ENCODE measurements around the gene WFDC1. TPM values are rescaled to one million over a fixed set of nuclear protein-coding genes. Genes with fewer than 3 reads are reported as not detected.

Gene WFDC1
- 3.1 and 34.0 TPM in 2 replicates for total RNA-seq
- polyA plus RNA-seq, result 4.7 and 32.1 TPM in 2 replicates
- 5.8 and 38.4 TPM in 2 replicates for polyA plus RNA-seq (2012)
- 0.63 and 25.3 TPM in 2 replicates for polyA minus RNA-seq (ENCODE audit: low replicate concordance)

GRCh38 chr16:84294531-84295142 lies at the start of gene WFDC1:
Gene WFDC1, plus strand, starts transcription at chr16:84294878. Its CDS starts 94 bp downstream, at chr16:84294972.
- Histone ChIP-seq H3K9me3 (ENCODE audit: control insufficient read depth, insufficient read depth, low read depth, low read length) (no peaks in the 10 kb centered on the region), H4K20me1 (ENCODE audit: control insufficient read depth, extremely low read depth, insufficient read depth, low read length) (no peaks in the 10 kb centered on the region), H3K4me2 (ENCODE audit: extremely low read depth, insufficient read depth, low read length) (peak within 1 kb of the TSS; percentile 53), H3K27me3 (ENCODE audit: control insufficient read depth, insufficient read depth, low read length) (peaks cover 8% of the 10 kb centered on the region), H3K27ac (ENCODE audit: insufficient read depth, low read length) (no peak within 1 kb of the TSS), H3K36me3 (ENCODE audit: control insufficient read depth, insufficient read depth, low read length) (no peaks in the 10 kb centered on the region), H2AFZ (ENCODE audit: low read length) (peak within 1 kb of the TSS; percentile 4), H3K4me3 (replicated peaks in 1 of 4; ENCODE audit: control extremely low read depth in 1 of 4, insufficient read depth in 1 of 4, low read depth in 3 of 4, low read length in 4 of 4) (peak within 1 kb of the TSS in 2 of 4 experiments; percentile 8 to 51), H3K79me2 (ENCODE audit: control insufficient read depth, insufficient read depth, low read length) (no peaks in the 10 kb centered on the region), H3K9ac (ENCODE audit: insufficient read depth, low read length) (no peak within 1 kb of the TSS), H3K4me1 (ENCODE audit: control insufficient read depth, extremely low read depth, insufficient read depth, low read length) (peaks cover 5% of the 10 kb centered on the region)
- no peak for DNase-seq (ENCODE audit: low read depth in 2 of 2)
- TF ChIP-seq CTCF (conservative IDR thresholded peaks at IDR 0.05 in 1 of 2, IDR thresholded peaks at IDR 0.05 in 1 of 2; ENCODE audit: low read depth in 1 of 2, low read length in 2 of 2) (no peak), EZH2 (IDR thresholded peaks at IDR 0.05; ENCODE audit: low read length, missing control alignments) (no peak)

- Histone ChIP-seq H3K9ac (ENCODE audit: insufficient read depth, low read length) (no peak overlapping the region), H3K27me3 (ENCODE audit: control insufficient read depth, insufficient read depth, low read length) (peaks cover 21% of the 10 kb centered on the region), H4K20me1 (ENCODE audit: control insufficient read depth, extremely low read depth, insufficient read depth, low read length) (no peaks in the 10 kb centered on the region), H3K79me2 (ENCODE audit: control insufficient read depth, insufficient read depth, low read length) (no peaks in the 10 kb centered on the region), H3K4me2 (ENCODE audit: extremely low read depth, insufficient read depth, low read length) (no peak overlapping the region), H2AFZ (ENCODE audit: low read length) (no peak overlapping the region), H3K4me3 (replicated peaks in 1 of 4; ENCODE audit: control extremely low read depth in 1 of 4, insufficient read depth in 1 of 4, low read depth in 3 of 4, low read length in 4 of 4) (no peak overlapping the region), H3K9me3 (ENCODE audit: control insufficient read depth, insufficient read depth, low read depth, low read length) (no peaks in the 10 kb centered on the region), H3K4me1 (ENCODE audit: control insufficient read depth, extremely low read depth, insufficient read depth, low read length) (no peaks in the 10 kb centered on the region), H3K36me3 (ENCODE audit: control insufficient read depth, insufficient read depth, low read length) (no peaks in the 10 kb centered on the region), H3K27ac (ENCODE audit: insufficient read depth, low read length) (no peak overlapping the region)
- DNase-seq (ENCODE audit: low read depth in 2 of 2), result no peak
- TF ChIP-seq EZH2 (IDR thresholded peaks at IDR 0.05; ENCODE audit: low read length, missing control alignments) (no peak), CTCF (conservative IDR thresholded peaks at IDR 0.05 in 1 of 2, IDR thresholded peaks at IDR 0.05 in 1 of 2; ENCODE audit: low read depth in 1 of 2, low read length in 2 of 2) (no peak)
Measured at GRCh38 chr16:84245956-84246678, 48.6 kb upstream of the WFDC1 start.

GRCh38 chr16:84246679-84247077 lies 48.0 kb upstream of the WFDC1 start:
- Histone ChIP-seq H3K4me3 (replicated peaks in 1 of 4; ENCODE audit: control extremely low read depth in 1 of 4, insufficient read depth in 1 of 4, low read depth in 3 of 4, low read length in 4 of 4) (no peak overlapping the region), H3K4me1 (ENCODE audit: control insufficient read depth, extremely low read depth, insufficient read depth, low read length) (no peaks in the 10 kb centered on the region), H3K4me2 (ENCODE audit: extremely low read depth, insufficient read depth, low read length) (no peak overlapping the region), H2AFZ (ENCODE audit: low read length) (no peak overlapping the region), H3K9me3 (ENCODE audit: control insufficient read depth, insufficient read depth, low read depth, low read length) (no peaks in the 10 kb centered on the region), H3K79me2 (ENCODE audit: control insufficient read depth, insufficient read depth, low read length) (no peaks in the 10 kb centered on the region), H3K36me3 (ENCODE audit: control insufficient read depth, insufficient read depth, low read length) (no peaks in the 10 kb centered on the region), H3K9ac (ENCODE audit: insufficient read depth, low read length) (no peak overlapping the region), H4K20me1 (ENCODE audit: control insufficient read depth, extremely low read depth, insufficient read depth, low read length) (no peaks in the 10 kb centered on the region), H3K27me3 (ENCODE audit: control insufficient read depth, insufficient read depth, low read length) (peaks cover 20% of the 10 kb centered on the region), H3K27ac (ENCODE audit: insufficient read depth, low read length) (no peak overlapping the region)
- DNase-seq (ENCODE audit: low read depth in 2 of 2), result no peak
- no peak for TF ChIP-seq EZH2 (IDR thresholded peaks at IDR 0.05; ENCODE audit: low read length, missing control alignments)
- TF ChIP-seq CTCF (conservative IDR thresholded peaks at IDR 0.05 in 1 of 2, IDR thresholded peaks at IDR 0.05 in 1 of 2; ENCODE audit: low read depth in 1 of 2, low read length in 2 of 2), result no peak
